T-helper 1 cell treated with Interleukin-12 subunit alpha and Interleukin-12 subunit beta and Interleukin-4 antibody, amounts not matched to agents 30 μg/mL and 1 μg/mL, for 36 hours (primary cell): ENCODE results near the gene RNF40.

Experiments used
- H3K27ac Mint-ChIP-seq: one replicate; pipeline ENCODE4 v1.8.0; 2021; ENCODE audit warnings: mild to moderate bottlenecking, mixed read lengths
- H3K27me3 Mint-ChIP-seq: one replicate; pipeline ENCODE4 v1.8.0; 2021; ENCODE audit warnings: low read depth, mixed read lengths
- H3K36me3 Mint-ChIP-seq: one replicate; pipeline ENCODE4 v1.8.0; 2021; ENCODE audit warnings: low read depth, mixed read lengths
- H3K4me1 Mint-ChIP-seq: one replicate; pipeline ENCODE4 v1.8.0; 2021; ENCODE audit warnings: low read depth, mixed read lengths
- H3K4me3 Mint-ChIP-seq: one replicate; pipeline ENCODE4 v1.8.0; 2021; ENCODE audit warnings: mild to moderate bottlenecking, moderate library complexity, mixed read lengths
- H3K9me3 Mint-ChIP-seq: one replicate; pipeline ENCODE4 v1.8.0; 2021; ENCODE audit warnings: mixed read lengths

Gene RNF40

DNA sequence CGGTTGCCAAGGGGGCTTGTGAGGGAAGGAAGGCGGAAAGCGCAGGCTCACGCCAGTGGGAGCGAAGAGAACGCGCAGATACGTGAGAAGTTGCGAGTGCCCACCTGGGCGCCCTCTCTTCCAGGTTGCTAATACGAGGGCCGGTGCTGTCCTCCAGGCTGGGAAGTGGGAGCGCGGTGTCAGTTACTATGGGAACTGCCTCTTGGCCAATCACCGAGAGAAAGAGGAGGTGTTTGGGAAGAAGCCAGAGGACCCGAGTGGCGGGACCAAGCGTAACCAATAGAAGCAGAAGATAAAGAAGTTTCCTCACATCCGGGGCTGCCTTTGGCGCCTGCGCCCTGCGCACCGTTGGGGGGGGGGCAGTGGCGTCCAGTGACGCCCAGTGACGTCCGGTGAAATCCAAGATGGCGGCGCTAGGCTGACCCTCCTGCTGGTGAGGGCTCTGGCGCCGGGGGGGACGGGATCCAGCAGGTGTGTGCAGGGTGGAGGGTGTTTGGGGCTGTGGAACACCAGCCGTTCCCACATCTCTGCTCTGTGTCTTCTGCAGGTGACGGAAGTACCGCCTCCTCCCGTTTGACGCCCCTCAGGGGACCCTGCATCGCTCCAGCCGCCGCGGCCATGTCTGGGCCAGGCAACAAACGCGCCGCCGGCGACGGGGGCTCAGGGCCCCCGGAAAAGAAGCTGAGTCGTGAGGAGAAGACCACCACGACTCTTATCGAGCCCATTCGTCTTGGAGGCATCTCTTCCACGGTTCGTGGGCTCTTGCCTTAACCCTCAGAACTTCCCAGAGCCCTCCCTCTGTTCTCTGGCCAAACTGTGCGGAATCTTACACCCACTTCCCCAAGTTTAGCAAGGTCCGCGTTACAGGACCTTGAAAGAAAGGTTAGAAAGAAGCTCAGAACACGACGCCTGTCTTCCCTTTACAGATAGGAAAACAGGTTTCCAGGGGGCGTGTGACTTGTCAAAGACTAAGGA lies at the start of gene RNF40, which contains the start of gene CFAP119:
TSS of gene RNF40 (plus strand) at position 395 of the 975 bp plus-strand sequence. CDS start at position 619, 224 bp downstream.
TSS of gene CFAP119 (minus strand) at position 135 of the 975 bp plus-strand sequence. CDS start 314 bp downstream, outside the sequence.
- Mint-ChIP-seq H3K9me3 (no peaks in the 10 kb centered on the region), H3K4me3 (peak within 1 kb of the TSS; percentile 86), H3K36me3 (peaks cover 23% of the 10 kb centered on the region), H3K4me1 (peaks cover 22% of the 10 kb centered on the region), H3K27me3 (no peaks in the 10 kb centered on the region), H3K27ac (peak within 1 kb of the TSS; percentile 83)

GRCh38 chr16:30715750-30716445 lies 46.2 kb upstream of the RNF40 start:
- Mint-ChIP-seq H3K9me3 (no peaks in the 10 kb centered on the region), H3K4me3 (peak overlapping the region; percentile 81), H3K4me1 (peaks cover 23% of the 10 kb centered on the region)

GRCh38 chr16:30720086-30720485 lies 42.0 kb upstream of the RNF40 start:
- Mint-ChIP-seq H3K4me1 (peaks cover 18% of the 10 kb centered on the region), H3K27me3 (no peaks in the 10 kb centered on the region), H3K9me3 (no peaks in the 10 kb centered on the region), H3K4me3 (no peak overlapping the region), H3K36me3 (peaks cover 73% of the 10 kb centered on the region), H3K27ac (no peak overlapping the region)

More at GRCh38 chr16:30715750-30716445, 46.2 kb upstream of the RNF40 start:
- Mint-ChIP-seq H3K27ac (peak overlapping the region; percentile 96), H3K27me3 (no peaks in the 10 kb centered on the region), H3K36me3 (peaks cover 68% of the 10 kb centered on the region)

DNA sequence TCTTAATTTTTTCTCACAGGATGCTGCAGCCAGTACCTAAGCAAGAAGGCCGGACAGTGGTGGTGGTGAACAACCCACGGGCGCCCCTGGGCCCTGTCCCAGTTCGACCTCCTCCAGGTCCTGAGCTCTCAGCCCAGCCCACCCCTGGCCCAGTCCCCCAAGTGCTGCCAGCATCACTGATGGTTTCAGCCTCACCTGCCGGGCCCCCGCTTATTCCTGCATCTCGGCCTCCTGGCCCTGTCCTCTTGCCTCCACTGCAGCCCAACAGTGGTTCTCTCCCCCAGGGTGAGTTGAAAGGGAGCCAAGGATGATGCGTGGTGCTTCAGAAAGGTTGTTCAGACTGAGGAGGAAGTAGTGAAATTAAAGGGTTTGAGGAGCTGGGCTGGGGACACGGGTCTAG lies 41.4 kb upstream of the RNF40 start:
- Mint-ChIP-seq H3K27me3 (no peaks in the 10 kb centered on the region), H3K4me1 (peaks cover 14% of the 10 kb centered on the region), H3K36me3 (peaks cover 75% of the 10 kb centered on the region), H3K9me3 (no peaks in the 10 kb centered on the region), H3K4me3 (no peak overlapping the region), H3K27ac (no peak overlapping the region)

GRCh38 chr16:30721167-30721566 lies 41.0 kb upstream of the RNF40 start:
- Mint-ChIP-seq H3K27me3 (no peaks in the 10 kb centered on the region), H3K27ac (no peak overlapping the region), H3K36me3 (peaks cover 74% of the 10 kb centered on the region), H3K4me1 (peaks cover 10% of the 10 kb centered on the region), H3K9me3 (no peaks in the 10 kb centered on the region), H3K4me3 (no peak overlapping the region)

DNA sequence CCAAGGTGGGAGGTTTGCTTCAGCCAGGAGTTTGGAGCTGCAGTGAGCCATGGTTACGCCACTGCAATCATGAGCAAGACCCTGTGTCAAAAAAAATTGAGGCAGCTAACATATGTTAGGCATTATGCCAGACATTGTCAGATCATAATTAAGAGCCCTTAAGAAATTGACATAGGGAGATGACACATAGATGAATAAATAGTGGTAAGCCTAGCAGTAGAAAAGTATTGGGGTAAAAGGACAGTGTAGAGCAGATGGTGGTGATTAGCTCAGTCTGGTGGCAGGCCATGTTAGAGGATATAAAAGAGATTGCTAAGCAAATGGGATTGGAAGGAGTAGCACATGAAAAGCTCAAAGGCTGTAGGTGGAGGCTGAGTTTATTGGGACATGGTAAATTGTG lies 40.5 kb upstream of the RNF40 start:
- Mint-ChIP-seq H3K27ac (no peak overlapping the region), H3K9me3 (no peaks in the 10 kb centered on the region), H3K4me1 (peaks cover 6% of the 10 kb centered on the region), H3K36me3 (peaks cover 70% of the 10 kb centered on the region), H3K4me3 (no peak overlapping the region), H3K27me3 (no peaks in the 10 kb centered on the region)

GRCh38 chr16:30722443-30722842 lies 39.7 kb upstream of the RNF40 start:
- Mint-ChIP-seq H3K36me3 (peaks cover 66% of the 10 kb centered on the region), H3K4me3 (no peak overlapping the region), H3K9me3 (no peaks in the 10 kb centered on the region), H3K27me3 (no peaks in the 10 kb centered on the region), H3K27ac (no peak overlapping the region), H3K4me1 (peaks cover 3% of the 10 kb centered on the region)

- no peak overlapping the region for H3K4me3 Mint-ChIP-seq
- no peak overlapping the region for H3K27ac Mint-ChIP-seq
- H3K27me3 Mint-ChIP-seq: no peaks in the 10 kb centered on the region
- no peaks in the 10 kb centered on the region for H3K9me3 Mint-ChIP-seq
- H3K4me1 Mint-ChIP-seq: peaks cover 4% of the 10 kb centered on the region
- peaks cover 65% of the 10 kb centered on the region for H3K36me3 Mint-ChIP-seq
Measured at GRCh38 chr16:30722916-30723315, 39.2 kb upstream of the RNF40 start.

GRCh38 chr16:30723725-30724355 lies 38.3 kb upstream of the RNF40 start:
- Mint-ChIP-seq H3K36me3 (peaks cover 68% of the 10 kb centered on the region), H3K27ac (peak overlapping the region; percentile 8), H3K4me3 (no peak overlapping the region)

GRCh38 chr16:30724641-30725417 lies 37.3 kb upstream of the RNF40 start:
- Mint-ChIP-seq H3K9me3 (no peaks in the 10 kb centered on the region), H3K4me3 (no peak overlapping the region), H3K4me1 (peaks cover 6% of the 10 kb centered on the region), H3K27me3 (no peaks in the 10 kb centered on the region), H3K27ac (no peak overlapping the region), H3K36me3 (peaks cover 70% of the 10 kb centered on the region)

More at GRCh38 chr16:30723725-30724355, 38.3 kb upstream of the RNF40 start:
- H3K9me3 Mint-ChIP-seq: no peaks in the 10 kb centered on the region
- H3K27me3 Mint-ChIP-seq: no peaks in the 10 kb centered on the region
- H3K4me1 Mint-ChIP-seq: peaks cover 6% of the 10 kb centered on the region

DNA sequence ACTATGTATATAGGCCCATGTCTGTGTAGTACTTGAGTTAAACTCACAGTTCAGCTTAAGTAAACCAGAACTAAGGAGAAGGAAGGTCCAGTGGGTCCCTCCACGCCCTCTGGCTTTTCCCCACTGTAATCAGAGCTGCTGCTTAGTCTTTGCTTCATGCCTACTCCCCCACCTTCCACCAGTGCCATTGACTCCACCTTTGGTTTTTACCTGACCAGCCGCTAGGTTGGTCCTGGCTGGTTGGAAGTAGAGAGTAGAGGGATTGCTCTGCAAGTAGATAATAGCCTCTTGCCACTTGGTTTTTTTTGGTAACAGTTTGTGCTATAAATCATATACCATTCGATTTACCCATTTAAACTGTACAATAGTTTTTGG lies 36.7 kb upstream of the RNF40 start:
- H3K36me3 Mint-ChIP-seq: peaks cover 70% of the 10 kb centered on the region
- no peak overlapping the region for H3K27ac Mint-ChIP-seq
- peaks cover 6% of the 10 kb centered on the region for H3K4me1 Mint-ChIP-seq
- no peaks in the 10 kb centered on the region for H3K27me3 Mint-ChIP-seq
- no peak overlapping the region for H3K4me3 Mint-ChIP-seq
- no peaks in the 10 kb centered on the region for H3K9me3 Mint-ChIP-seq

DNA sequence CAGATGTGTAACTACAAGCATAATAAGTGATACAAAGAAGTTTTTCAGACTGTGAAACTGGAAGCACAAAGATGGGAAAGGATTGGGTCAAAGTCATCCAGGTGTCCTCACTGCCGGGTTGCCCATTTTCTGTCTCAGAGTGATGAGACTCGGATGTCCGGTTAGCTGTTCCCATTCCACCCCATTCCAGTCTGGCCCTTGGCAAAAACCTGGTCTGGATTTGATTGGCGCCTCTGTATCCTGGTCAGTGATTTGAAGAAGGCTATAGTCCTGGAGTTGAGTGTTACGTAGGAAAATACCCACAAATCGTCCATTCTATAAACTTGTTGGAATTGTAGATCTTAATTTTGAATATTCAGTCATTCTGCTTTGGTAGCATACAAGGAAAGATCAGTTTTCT lies 33.8 kb upstream of the RNF40 start:
- no peaks in the 10 kb centered on the region for H3K9me3 Mint-ChIP-seq
- H3K4me1 Mint-ChIP-seq: peaks cover 3% of the 10 kb centered on the region
- H3K27ac Mint-ChIP-seq: no peak overlapping the region
- H3K36me3 Mint-ChIP-seq: peaks cover 56% of the 10 kb centered on the region
- H3K4me3 Mint-ChIP-seq: no peak overlapping the region
- H3K27me3 Mint-ChIP-seq: no peaks in the 10 kb centered on the region

DNA sequence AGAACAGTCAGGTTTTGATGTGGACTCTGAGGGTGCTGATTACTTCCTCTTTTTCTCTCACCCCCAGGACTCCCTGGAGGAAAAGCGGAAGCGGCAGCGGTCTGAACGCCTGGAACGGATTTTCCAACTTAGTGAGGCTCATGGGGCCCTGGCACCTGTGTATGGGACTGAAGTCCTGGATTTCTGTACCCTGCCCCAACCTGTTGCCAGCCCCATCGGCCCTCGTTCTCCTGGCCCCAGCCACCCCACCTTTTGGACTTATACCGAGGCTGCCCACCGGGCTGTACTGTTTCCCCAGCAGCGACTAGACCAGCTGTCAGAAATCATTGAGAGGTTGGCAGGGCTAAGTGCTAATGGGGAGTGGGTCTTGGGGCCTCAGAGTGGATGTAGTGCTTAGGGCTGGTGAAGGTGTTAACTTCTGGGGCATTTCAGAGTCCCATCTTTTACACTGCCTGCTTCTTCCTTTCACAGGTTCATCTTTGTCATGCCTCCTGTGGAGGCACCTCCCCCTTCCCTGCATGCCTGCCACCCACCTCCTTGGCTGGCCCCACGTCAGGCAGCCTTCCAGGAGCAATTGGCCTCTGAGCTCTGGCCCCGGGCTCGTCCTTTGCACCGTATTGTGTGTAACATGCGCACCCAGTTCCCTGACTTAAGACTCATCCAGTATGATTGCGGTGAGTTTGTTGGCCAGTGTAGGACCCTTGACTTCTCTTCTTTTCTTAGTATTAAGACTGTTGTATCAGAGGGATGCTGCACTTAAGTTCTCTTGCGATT lies 33.0 kb upstream of the RNF40 start:
- no peak overlapping the region for H3K4me3 Mint-ChIP-seq
- H3K27ac Mint-ChIP-seq: no peak overlapping the region
- peaks cover 55% of the 10 kb centered on the region for H3K36me3 Mint-ChIP-seq
- no peaks in the 10 kb centered on the region for H3K9me3 Mint-ChIP-seq
- H3K27me3 Mint-ChIP-seq: no peaks in the 10 kb centered on the region
- H3K4me1 Mint-ChIP-seq: peaks cover 3% of the 10 kb centered on the region
